Retina (tissue), 1 donor: ENCODE data around the gene RPS6KA2.
A peak's percentile ranks its signal among the peaks of the same experiment; 100 is the strongest.

Experiments used
- DNase-seq: peaks from one replicate; pipeline ENCODE4 v3.0.0-alpha.2; 2016

Gene RPS6KA2

DNA sequence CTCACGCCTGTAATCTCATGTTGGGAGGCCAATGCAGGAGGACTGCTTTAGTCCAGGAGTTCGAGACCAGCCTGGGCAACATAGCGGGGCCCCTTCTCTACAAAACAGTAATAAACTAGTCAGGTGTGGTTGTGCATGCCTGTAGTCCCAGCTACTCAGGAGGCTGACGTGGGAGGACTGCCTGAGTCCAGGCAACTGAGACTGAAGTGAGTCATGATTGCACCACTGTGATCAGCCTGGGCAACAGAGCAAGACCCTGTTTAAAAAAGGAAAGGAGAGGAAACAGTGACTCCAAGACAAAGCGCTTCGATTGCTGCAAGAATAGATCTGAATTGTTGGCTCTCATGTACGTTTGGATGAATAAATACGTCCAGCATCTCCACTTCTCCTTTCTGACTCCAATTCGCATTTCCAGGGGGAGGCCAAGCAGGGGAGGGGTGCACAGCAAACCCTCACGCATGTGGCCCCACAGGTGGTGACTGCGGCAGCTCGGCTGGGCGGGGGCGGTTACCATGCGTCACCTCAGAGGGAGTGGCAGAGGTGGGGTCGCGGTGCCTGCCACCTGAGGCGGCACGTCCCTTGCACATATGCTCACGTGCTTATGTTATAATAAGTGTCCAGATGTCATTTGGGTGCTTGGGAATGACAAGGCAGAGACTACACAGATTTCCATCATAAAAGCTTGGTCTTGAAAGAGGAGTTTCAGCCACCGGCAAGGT lies 149.2 kb downstream of the RPS6KA2 start:
- no peak for DNase-seq

DNA sequence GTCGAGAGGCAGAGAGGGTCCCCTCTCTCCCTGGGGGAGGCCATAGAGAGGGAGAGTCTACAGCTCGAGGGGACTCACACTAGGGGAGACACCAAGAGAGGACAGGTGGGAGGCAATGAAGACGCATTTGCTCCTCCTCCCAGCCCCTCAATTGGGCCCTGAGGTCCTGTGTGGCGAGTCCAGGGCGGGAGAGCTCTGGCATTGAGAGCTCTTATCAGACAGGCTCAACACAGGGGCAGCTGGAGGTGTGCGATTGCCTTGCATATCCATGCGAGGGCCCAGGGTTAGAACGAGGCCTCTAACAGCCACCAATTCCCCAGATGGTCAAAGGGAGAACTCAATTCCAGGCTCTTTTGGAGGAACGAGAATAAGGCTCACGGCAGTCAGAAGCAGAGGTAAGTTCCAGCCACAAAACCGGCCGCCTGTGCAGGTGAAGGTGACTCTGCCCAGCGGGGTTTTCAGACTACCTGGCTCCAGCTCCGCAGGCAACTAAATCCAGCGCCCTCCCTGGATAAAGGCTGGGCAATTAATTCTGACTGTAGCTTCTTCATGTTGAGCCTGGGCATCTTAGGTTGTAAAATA lies 150.3 kb downstream of the RPS6KA2 start:
- DNase-seq = no peak

DNA sequence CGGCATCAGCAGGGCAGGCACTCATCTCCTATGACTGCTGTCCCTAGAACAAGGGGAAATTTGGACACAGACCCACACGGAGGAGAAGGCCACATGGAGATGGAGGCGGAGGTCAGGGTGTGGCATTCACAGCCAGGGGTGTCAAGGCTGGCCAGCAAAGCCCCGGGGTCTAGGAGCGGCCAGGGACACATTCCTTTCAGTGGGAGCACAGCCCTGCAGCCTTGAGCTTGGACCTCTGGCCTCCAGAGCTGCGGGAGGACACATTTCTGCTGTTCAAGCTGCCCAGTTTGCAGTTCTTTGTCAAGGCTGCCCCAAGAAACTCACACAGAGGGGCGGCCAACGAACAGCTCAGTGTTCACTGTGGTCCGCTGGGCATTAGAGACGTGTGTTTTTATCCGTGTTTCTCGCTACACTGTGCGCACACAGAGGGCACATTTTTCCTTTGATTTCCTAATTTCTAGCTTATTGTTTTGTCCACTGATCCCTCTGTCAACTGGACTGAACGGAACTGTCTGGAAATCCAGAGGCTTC lies 150.9 kb downstream of the RPS6KA2 start:
- peak; percentile 34 for DNase-seq

DNA sequence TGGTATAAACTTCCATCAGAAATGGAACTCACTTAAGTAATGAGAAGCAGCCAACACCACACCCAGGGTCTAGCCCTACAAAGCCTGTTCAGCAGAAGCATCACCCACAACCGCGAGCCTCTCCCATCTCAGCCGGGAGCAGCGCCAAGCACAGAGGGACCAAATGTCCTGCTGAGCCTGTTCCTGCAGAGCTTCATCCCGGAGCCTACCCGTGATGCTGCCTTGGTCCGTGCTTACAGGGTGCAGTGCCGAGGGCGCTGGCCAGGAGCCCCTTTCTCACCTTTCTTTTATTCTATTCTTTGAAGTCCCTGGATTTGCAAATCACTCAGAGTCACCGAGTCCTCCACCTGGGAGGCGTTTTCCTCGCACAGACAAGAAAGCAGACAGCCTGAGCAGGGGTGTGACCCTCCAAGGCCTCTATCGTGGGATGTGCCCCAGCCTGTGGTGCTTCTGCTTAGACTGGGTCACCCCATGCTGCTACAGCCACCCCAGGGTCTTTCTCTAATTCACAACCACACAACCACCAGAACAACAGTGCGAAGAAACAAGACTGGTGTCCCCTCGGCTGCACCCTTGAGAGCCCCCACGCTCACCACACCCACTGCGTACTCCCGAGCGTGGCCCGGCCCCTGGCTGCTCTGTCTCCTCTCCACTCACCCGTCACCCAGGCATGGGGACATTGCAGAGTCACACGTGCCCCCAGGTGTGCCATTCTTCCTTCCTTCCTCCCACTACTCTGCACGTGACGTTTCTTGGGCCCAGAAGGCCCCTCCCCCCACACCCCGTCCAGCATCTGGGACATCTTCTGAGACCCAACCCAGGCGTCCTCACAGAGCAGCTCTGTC lies 152.1 kb downstream of the RPS6KA2 start:
- no peak for DNase-seq

DNA sequence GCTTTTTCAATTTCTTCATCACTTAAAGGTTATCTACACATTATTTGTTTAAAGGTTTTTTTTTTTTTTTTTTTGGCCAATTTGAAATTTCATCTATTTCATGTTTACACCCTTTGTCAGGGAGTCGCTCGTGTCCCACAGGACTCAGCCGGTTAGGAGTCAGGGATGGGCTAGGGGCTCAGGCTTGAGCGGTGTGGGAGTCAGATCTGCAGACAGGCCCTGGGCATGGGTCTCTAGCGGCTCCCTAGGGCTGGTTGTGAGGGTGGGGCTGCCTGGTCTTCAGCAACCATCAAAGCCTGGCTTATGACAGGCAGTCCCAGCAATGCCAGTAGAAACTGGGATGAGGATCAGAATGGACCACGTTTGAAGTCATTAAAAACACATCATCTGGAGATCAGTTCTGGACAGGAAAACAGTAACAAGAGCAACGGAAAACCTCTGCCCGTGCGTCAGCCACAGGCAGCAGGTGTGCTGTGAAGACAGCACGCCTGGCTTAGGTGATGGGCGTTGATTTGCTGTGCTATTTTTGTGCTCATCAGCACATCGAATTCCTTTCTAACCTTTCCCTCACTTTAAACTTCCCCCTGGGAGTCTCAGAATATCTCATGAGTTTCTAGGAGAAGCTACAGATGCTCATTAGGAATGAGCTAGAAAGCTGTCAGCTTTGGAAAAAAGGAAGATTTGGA lies 153.0 kb downstream of the RPS6KA2 start:
- no peak for DNase-seq

DNA sequence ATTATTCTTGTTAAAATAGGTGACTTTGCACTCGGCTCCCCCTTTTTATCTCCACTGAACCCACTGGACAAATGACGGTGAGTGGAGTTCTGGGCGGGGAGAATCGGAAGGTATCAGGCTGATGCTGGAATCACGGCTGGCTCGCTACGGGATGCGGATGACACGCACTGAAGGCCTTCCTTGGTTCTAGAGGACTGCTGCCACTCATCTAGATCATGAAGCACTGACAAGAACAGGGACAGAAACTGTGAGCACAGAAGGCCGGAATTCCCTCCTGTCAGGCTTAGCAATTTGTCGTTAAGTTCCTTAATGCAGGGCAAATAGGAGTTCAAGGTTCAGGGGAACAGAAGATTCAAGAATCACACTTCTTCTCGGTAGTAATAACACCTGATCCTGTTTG lies 154.4 kb downstream of the RPS6KA2 start:
- DNase-seq = no peak

DNA sequence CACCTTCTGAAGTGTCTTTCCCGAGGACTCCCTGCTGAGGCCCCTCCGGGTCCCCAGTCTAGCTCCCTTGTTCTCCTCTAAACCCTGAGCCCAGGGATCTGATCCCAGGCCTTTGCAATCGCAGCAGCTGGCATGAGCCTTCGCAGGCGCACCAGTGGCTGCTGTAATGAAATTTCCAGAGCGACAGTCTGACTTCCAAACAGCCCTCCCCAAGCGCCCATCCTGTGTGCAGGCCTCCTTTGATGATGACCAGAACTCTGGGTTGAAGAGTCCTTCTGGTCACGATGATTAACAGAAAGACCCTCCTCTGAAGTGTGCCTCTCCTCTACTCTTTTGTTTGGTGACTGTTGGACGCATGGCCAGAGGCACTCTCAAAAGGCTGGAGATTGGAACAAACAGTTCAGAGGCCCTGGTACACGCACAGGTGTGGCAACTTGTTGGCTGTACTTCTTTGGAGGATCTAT lies 155.2 kb downstream of the RPS6KA2 start:
- DNase-seq = no peak

DNA sequence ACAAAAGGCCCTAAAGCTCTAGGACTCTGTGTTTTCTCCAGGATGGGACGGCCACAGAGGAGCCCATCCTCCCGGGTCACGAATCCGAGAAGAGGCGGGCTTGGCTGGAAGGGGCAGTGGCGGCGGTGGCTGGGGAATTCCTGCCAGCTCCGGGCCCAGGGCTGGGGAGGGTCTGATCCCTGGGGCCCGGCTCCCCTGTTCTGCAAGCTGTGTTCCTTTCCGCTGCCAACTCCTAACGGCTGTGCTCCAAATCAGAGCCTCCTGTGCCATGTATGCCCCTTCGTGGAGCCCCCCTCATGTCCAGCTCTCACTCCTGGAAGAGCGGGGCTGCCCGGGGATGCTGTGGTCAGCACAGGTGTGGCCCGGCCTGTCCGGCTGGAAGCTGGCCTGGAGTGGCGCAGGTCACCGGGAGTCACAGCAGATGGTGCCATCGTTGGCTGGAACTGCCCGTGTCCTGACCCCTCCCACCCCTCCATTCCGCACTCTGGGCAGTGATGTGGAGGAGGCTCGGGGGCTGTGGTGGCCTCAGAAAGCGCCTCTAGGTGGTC lies 156.1 kb downstream of the RPS6KA2 start:
- no peak for DNase-seq

DNA sequence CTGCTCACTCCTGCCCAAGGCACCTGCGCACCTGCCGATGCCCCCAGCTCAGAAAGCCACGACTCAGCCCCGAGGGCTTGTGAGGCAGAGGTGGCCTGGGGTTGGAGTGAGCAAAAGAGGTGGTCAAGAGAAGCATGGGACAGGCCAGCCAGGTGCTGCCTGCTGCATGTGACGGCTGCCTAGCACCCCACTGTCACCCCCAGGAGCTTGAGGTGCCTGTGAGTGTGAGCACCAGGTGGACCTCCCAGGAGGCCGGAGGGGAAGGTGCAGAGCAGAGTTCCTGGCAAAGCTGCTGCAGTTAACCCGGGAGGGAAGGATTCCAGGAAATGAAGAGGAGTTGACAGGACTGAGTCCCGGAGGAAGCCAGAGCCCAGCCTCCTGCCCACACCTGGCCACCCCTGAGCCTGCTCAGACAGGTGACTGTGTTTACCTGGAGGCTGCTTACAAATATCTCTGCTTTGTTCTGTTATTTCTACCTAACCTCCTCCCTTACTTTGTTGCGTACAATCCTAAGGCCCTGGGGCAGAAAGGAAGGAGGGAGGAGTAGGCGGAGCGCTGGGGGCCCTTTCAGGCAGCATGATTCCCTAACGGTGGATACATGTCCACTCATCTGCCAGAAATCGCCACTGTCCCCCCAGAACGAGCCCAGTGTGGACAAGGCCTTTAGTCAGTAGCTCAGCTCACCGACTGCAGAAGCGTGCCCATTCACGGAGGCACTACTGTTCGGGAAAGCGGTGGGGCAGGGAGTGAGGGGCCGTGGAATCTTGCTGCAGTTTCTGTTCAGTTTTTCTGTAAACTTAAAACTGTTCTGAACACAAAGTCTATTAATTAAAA lies 156.8 kb downstream of the RPS6KA2 start:
- no peak for DNase-seq

DNA sequence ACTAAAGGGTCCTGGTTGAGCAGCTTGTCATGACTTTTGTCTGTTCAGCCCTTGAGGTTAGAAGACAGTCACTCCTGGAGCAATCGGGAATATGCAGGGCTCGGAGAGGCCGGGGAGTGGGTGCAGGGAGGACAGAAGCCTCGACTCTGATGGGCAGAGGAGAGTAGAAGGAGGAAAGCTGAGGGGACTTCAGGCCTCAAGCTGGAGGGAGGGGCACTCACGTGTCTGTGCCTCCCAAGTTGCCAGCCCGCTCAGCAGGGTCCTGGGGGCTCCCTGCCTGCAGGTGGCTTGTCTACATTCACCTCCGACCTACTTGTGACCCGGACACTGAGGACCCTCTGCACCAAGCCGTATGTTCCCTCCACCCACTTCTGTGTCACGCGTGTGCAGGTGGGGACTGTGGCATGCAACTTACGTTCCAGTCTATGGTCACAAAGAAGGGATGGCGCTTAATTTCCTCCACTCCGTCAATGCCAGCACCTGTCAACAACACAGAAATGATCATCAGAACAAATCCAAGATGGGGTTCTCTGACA lies 157.6 kb downstream of the RPS6KA2 start:
- no peak for DNase-seq

DNA sequence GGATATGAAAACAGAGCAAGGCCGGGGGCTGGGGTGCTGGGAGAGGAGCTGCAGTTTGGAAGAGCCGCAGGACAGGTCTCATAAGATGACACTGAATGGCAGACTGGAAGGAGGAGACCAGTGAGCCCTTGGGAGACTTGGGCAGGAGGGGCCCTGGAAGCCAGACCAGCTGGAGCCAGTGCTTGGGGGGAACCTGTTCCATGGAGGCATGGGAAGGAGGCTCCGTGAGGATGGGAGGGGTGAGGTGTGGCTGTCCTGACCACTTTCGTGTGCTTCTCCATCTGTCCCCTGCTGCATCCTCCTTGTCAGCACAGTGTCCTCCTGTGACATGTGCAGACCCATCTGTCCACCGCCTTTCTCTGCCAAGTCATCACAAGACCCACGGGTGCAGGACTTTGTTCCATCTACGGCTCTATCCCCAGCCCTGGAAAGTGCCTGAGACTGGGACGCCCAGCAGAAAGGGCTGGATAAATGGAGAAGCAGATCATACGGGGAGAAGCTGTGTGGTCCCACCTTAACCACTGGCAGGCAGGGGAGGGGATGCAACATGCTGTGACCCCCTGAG lies 159.5 kb downstream of the RPS6KA2 start:
- no peak for DNase-seq

DNA sequence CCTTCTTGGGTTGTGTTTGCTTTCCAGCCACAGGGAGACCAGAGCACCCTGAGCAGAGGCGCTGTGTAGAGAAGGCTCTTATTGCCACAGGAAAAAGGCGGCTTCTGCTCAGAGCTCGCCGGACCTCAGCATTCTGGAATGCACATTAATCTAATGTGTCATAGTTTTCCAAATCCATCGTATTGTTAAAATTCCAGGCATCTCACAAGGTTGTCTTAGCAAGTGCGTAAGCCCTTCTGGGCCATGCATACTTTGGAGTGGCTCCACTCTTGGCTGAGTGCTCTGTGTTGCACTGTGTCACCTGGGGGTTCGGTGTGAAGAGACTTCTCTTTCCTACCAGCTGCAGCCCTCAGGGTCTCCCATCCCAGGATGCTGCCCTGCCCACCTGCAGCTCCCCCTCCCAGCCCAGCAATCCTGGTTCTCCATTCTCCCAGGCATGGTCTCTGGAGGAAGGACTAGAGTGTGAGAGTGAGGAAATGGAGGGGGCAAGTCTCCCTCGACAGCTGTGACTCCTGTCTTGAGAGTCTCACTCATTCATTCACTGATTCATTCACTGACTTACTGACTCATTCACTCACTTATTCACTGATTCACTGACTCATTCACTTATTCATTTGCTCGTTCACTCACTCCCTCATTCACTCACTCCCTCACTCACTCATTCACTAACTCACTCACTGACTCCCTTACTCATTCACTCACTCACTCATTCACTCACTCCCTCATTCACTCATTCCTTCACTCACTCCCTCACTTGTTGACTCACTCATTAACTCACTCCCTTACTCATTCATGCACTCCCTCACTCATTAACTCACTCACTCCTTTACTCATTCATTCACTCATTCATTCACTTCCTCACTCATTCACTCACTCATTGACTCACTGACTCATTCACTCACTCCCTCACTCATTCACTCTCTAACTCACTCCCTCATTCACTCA lies 160.6 kb downstream of the RPS6KA2 start:
- DNase-seq = no peak

DNA sequence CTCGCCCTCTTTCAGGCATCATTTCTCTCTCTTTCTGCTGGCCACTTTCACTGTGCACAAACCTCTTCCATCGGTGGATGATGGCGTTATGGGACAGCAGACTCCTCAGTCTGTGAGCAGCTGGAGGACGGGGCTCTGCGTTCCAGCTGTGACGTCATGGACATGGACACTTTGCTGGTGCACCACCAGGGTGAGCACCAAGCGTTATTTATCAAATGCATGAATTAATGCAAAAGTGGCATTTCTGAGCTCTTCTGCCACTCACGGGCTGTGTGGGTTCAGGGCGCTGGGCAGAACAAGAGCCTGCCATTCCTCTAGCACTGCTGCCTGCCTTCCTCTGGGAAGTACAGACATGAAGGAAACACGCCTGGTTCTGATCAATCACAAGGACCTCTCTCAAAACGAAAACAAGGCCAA lies 161.4 kb downstream of the RPS6KA2 start:
- no peak for DNase-seq

DNA sequence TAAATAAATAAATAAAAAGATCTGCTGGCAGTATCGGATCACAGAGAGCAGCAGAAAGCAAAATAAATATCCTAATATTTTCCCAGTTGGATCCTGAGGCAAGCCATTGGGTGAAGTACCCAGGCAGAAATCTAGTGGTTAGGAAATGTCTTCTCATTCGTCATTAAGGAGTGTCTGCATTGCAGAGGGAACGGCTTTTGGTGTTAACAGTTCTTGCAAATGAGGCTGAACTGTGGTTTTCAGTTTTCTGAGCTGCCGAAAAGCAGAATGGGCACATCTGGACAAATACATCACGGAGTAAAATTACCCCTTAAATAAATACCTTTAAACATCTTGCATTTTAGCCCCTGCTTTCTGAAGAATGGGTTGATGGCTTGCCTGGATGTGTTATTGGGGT lies 162.1 kb downstream of the RPS6KA2 start:
- DNase-seq = no peak

DNA sequence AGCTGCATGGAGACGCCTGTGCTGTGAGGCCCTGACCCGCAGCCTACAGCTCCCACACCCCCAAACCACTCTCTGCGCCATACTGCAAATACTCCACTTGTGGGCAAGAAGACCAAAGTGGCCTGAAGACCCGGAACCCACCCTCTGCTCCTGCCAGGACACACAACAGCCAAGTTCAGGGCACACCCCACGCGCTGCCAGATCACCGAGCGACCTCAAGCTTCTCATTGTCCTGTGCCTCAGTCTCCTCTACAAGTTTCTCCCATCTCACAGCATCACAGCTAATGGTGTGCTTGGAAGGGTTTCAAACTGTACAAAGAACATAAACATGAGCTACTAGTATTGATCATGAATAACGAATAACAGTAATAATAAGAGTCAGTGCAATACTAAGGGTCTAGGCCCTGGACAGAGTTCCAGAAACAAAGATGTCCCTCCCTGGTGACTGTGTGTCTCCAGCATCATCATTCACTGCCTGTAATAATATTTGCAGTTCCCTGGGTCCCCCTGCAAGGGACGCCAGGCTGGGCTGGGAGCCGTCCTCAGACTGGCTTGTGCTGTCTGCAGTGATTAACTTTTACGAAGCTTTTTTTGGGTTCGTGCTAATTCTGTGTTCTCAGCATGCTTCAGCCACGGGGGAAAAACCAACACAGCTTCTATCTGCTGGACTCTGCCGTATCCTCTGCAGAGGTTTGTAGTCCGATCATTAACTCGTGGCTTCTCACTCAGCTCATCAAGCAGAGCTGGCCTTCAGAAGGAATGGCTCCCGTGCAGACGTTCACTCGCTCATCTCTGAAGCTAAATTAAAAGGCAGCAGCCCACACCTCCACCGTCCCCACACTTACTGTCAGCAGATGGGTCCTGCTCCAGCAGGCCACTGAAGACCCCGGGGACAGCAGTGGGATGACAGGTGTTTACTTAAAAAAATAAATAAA lies 162.7 kb downstream of the RPS6KA2 start:
- DNase-seq = no peak

DNA sequence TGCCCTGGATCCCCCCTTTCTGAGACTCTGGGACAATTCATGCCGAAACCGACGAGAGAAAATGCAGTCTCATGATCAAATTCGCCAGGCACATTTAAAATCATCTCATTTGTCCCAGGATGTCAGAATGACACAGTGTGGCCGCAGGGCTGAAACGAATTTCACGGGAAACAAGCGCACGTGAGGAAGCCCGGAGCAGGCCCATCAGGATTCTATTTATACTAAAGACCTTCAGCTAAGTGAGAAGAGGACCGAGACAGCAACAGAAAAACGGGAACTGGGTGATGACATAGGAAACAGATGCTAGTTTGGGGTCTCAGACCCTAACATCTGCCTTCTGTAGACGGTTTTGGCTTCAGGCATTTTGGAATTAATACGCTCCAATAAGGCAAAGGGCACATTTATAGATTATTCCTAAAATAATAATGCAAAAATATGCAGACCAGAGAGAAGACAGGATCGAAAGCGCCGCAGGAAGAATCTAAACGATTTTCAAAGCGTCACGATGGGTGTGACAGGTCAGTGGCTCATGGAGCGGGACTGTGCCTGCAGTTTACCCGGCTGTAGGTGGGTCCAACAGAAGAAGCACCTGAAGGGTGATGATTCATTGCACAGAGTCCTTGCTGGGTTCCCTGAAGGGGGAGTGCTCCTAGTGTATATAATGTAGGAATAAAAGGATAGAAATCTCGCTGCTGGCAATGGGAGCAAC lies 163.5 kb downstream of the RPS6KA2 start:
- DNase-seq = no peak

DNA sequence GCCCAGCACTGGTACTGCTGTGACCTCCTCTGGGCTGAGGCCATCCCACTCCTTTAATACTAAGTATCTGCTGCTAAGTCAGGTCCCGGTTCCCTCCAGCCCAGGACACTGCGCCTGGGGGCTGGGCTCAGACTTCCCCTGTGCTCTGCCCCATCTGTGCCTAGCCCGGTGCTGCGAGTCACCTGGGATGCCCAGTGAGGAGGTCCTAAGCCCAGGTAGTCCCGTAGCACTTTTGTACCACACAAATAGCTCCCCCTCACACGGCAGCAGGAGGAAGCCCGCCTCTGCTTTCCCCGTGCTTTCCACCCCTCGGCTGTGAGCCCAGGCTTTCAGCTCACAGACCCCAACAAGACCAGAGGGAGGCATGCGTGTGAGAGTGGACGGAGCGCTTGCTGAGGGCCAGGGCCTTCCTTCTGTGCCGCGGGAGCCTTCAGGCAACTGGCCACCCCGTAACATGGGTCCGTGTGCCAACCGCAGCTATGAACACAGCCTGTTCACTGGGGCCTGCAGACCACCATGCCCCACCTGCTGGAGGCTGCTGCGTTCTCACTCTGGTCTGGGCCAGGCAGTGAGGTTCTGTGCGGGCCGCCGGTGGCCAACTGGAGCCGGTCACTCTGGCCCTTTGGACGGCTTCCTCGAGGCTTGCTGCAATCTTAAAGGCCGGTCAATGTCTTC lies 164.5 kb downstream of the RPS6KA2 start:
- no peak for DNase-seq
